ENCODE measurements around the gene RFX6.

RFX6 gene

GRCh38 chr6:116974526-116975316 lies 97.7 kb downstream of the RFX6 start:
- no CpG with 5 or more reads among the region's 5 CpGs for WGBS, 2 donors (ENCODE audit: extremely low coverage in 2 of 2, insufficient read length in 2 of 2, insufficient replicate concordance in 1 of 2)
- H4K91ac ChIP-seq (ENCODE audit: low read depth, low read length, poor library complexity) = no peak overlapping the region
- no peak for DNase-seq (ENCODE audit: low spot score)
- H2BK120ac ChIP-seq (ENCODE audit: low read depth, low read length) = no peak overlapping the region
- H3K27ac ChIP-seq (replicated peaks; ENCODE audit: low read length) = no peak overlapping the region
- H3K4ac ChIP-seq (ENCODE audit: low read length) = no peak overlapping the region
- H2AFZ ChIP-seq (ENCODE audit: low read length) = no peak overlapping the region
- no peak overlapping the region for H2BK12ac ChIP-seq (ENCODE audit: low read length)
- no peak overlapping the region for H2AK5ac ChIP-seq (ENCODE audit: low read depth, low read length)
- H3K9me3 ChIP-seq (replicated peaks in 1 of 2; ENCODE audit: control insufficient read depth in 2 of 2, insufficient read depth in 1 of 2, low read depth in 1 of 2, low read length in 2 of 2) = no peaks in the 10 kb centered on the region
- H3K79me1 ChIP-seq (ENCODE audit: low read depth, low read length) = no peaks in the 10 kb centered on the region
- peaks cover 0 to 2% of the 10 kb centered on the region in 2 donors for H3K4me1 ChIP-seq (ENCODE audit: control insufficient read depth in 2 of 2, insufficient read depth in 1 of 2, low read depth in 1 of 2, low read length in 2 of 2)
- no peak overlapping the region for H2BK15ac ChIP-seq (ENCODE audit: low read length)
- H3K18ac ChIP-seq (ENCODE audit: low read length) = no peak overlapping the region
- H3K4me3 ChIP-seq (ENCODE audit: low read length in 2 of 2) = no peak overlapping the region
- H3K14ac ChIP-seq (ENCODE audit: low read length) = no peak overlapping the region
- no peak overlapping the region for H2BK5ac ChIP-seq (ENCODE audit: low read length)
- no peak overlapping the region for H3K23ac ChIP-seq (ENCODE audit: low read depth, low read length, poor library complexity)
- H3K4me2 ChIP-seq (ENCODE audit: insufficient read depth, low read length, poor library complexity, severe bottlenecking) = no peak overlapping the region
- H3K36me3 ChIP-seq (replicated peaks in 1 of 2; ENCODE audit: control insufficient read depth in 2 of 2, insufficient read depth in 2 of 2, low read length in 2 of 2) = no peaks in the 10 kb centered on the region
- no peaks in the 10 kb centered on the region for H3K27me3 ChIP-seq (ENCODE audit: control insufficient read depth in 3 of 3, insufficient read depth in 3 of 3, low read depth in 1 of 3, low read length in 3 of 3)
- no peak overlapping the region for H3K9ac ChIP-seq (ENCODE audit: low read depth, low read length, poor library complexity)
- no peak overlapping the region for H4K8ac ChIP-seq (ENCODE audit: low read depth, low read length)

DNA sequence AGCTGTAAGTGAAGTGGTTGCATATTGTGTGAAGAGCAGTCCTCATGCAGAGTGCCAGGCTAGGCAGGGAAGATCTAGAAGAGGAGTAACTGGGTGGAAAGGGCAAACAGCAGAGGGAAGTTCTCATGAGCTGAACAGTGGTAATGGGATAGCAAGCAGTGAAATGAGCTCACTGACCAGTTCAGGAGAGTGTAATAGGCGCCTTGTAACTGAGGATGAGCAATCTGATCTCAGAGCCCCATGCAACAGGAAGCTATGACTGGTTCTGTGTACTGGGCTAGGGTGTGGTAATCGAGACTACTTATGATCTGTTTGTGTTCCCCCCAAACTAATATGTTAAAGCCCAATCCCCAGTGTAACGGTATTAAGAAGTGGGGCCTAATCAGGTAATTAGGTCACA lies 98.6 kb downstream of the RFX6 start:
- no peaks in the 10 kb centered on the region for H3K9me3 ChIP-seq (replicated peaks in 1 of 2; ENCODE audit: control insufficient read depth in 2 of 2, insufficient read depth in 1 of 2, low read depth in 1 of 2, low read length in 2 of 2)
- no peak overlapping the region for H2AK5ac ChIP-seq (ENCODE audit: low read depth, low read length)
- WGBS, 2 donors (ENCODE audit: extremely low coverage in 2 of 2, insufficient read length in 2 of 2, insufficient replicate concordance in 1 of 2) = no CpG with 5 or more reads among the region's 3 CpGs
- no peak overlapping the region for H2BK5ac ChIP-seq (ENCODE audit: low read length)
- no peak overlapping the region for H3K9ac ChIP-seq (ENCODE audit: low read depth, low read length, poor library complexity)
- no peak overlapping the region for H3K14ac ChIP-seq (ENCODE audit: low read length)
- no peak overlapping the region for H4K91ac ChIP-seq (ENCODE audit: low read depth, low read length, poor library complexity)
- H3K4me1 ChIP-seq (ENCODE audit: control insufficient read depth in 2 of 2, insufficient read depth in 1 of 2, low read depth in 1 of 2, low read length in 2 of 2) = peaks cover 0 to 2% of the 10 kb centered on the region in 2 donors
- no peak overlapping the region for H2BK12ac ChIP-seq (ENCODE audit: low read length)
- no peaks in the 10 kb centered on the region for H3K36me3 ChIP-seq (replicated peaks in 1 of 2; ENCODE audit: control insufficient read depth in 2 of 2, insufficient read depth in 2 of 2, low read length in 2 of 2)
- H3K23ac ChIP-seq (ENCODE audit: low read depth, low read length, poor library complexity) = no peak overlapping the region
- H2BK15ac ChIP-seq (ENCODE audit: low read length) = no peak overlapping the region
- H4K8ac ChIP-seq (ENCODE audit: low read depth, low read length) = no peak overlapping the region
- H3K27ac ChIP-seq (replicated peaks; ENCODE audit: low read length) = no peak overlapping the region
- H2BK120ac ChIP-seq (ENCODE audit: low read depth, low read length) = no peak overlapping the region
- no peak overlapping the region for H3K18ac ChIP-seq (ENCODE audit: low read length)
- H3K4me3 ChIP-seq (ENCODE audit: low read length in 2 of 2) = no peak overlapping the region
- no peak overlapping the region for H3K4ac ChIP-seq (ENCODE audit: low read length)
- DNase-seq (ENCODE audit: low spot score) = no peak
- H2AFZ ChIP-seq (ENCODE audit: low read length) = no peak overlapping the region
- H3K27me3 ChIP-seq (ENCODE audit: control insufficient read depth in 3 of 3, insufficient read depth in 3 of 3, low read depth in 1 of 3, low read length in 3 of 3) = no peaks in the 10 kb centered on the region
- H3K79me1 ChIP-seq (ENCODE audit: low read depth, low read length) = no peaks in the 10 kb centered on the region
- no peak overlapping the region for H3K4me2 ChIP-seq (ENCODE audit: insufficient read depth, low read length, poor library complexity, severe bottlenecking)

DNA sequence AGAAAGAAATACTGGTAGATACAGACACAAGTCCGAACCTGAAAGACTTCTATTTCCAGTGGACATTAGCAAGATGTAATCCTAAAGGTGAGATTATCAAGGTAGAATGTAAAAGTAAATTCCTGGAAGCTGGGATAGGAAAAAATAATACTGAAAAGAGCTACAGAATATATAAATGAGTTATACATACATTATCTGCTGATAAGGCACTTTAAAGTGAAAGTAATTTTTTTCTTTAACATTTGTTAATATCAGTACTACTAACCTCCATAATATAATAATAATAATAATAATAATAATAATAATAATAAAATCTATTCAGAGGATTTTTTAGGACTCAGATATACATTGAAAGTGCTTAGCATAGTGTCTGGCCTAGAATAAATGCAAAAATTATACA lies 102.5 kb downstream of the RFX6 start:
- no peak overlapping the region for H2BK15ac ChIP-seq (ENCODE audit: low read length)
- H3K4me3 ChIP-seq (ENCODE audit: low read length in 2 of 2) = no peak overlapping the region
- no peak overlapping the region for H2BK5ac ChIP-seq (ENCODE audit: low read length)
- H3K27ac ChIP-seq (replicated peaks; ENCODE audit: low read length) = no peak overlapping the region
- no peak overlapping the region for H2AFZ ChIP-seq (ENCODE audit: low read length)
- H3K27me3 ChIP-seq (ENCODE audit: control insufficient read depth in 3 of 3, insufficient read depth in 3 of 3, low read depth in 1 of 3, low read length in 3 of 3) = no peaks in the 10 kb centered on the region
- no peak overlapping the region for H3K18ac ChIP-seq (ENCODE audit: low read length)
- H3K79me1 ChIP-seq (ENCODE audit: low read depth, low read length) = no peaks in the 10 kb centered on the region
- no CpG with 5 or more reads among the region's 1 CpG for WGBS, 2 donors (ENCODE audit: extremely low coverage in 2 of 2, insufficient read length in 2 of 2, insufficient replicate concordance in 1 of 2)
- H2AK5ac ChIP-seq (ENCODE audit: low read depth, low read length) = no peak overlapping the region
- H4K91ac ChIP-seq (ENCODE audit: low read depth, low read length, poor library complexity) = no peak overlapping the region
- no peak overlapping the region for H3K23ac ChIP-seq (ENCODE audit: low read depth, low read length, poor library complexity)
- no peak for DNase-seq (ENCODE audit: low spot score)
- no peak overlapping the region for H3K4ac ChIP-seq (ENCODE audit: low read length)
- no peak overlapping the region for H3K14ac ChIP-seq (ENCODE audit: low read length)
- H3K4me1 ChIP-seq (ENCODE audit: control insufficient read depth in 2 of 2, insufficient read depth in 1 of 2, low read depth in 1 of 2, low read length in 2 of 2) = no peaks in the 10 kb centered on the region
- no peak overlapping the region for H3K4me2 ChIP-seq (ENCODE audit: insufficient read depth, low read length, poor library complexity, severe bottlenecking)
- no peaks in the 10 kb centered on the region for H3K36me3 ChIP-seq (replicated peaks in 1 of 2; ENCODE audit: control insufficient read depth in 2 of 2, insufficient read depth in 2 of 2, low read length in 2 of 2)
- H2BK120ac ChIP-seq (ENCODE audit: low read depth, low read length) = no peak overlapping the region
- H3K9ac ChIP-seq (ENCODE audit: low read depth, low read length, poor library complexity) = no peak overlapping the region
- H3K9me3 ChIP-seq (replicated peaks in 1 of 2; ENCODE audit: control insufficient read depth in 2 of 2, insufficient read depth in 1 of 2, low read depth in 1 of 2, low read length in 2 of 2) = peaks cover 0 to 2% of the 10 kb centered on the region in 2 donors
- H2BK12ac ChIP-seq (ENCODE audit: low read length) = no peak overlapping the region
- no peak overlapping the region for H4K8ac ChIP-seq (ENCODE audit: low read depth, low read length)
